ENCODE results near the gene NUTM1.

The NUTM1 gene

GRCh38 chr15:34342737-34343575 lies at the start of gene NUTM1, which contains the start of gene NOP10:
Gene NUTM1, plus strand, starts transcription at chr15:34343315. Its CDS starts 382 bp downstream, at chr15:34343697.
Gene NOP10, minus strand, starts transcription at chr15:34343136. Its CDS starts 63 bp downstream, at chr15:34343073.
- peak; percentile 93 for TF ChIP-seq CTCF (IDR thresholded peaks at IDR 0.05; ENCODE audit: insufficient read depth, low read depth, low read length, missing control alignments)

GRCh38 chr15:34297059-34297458 lies 46.1 kb upstream of the NUTM1 start:
- DNase-seq (ENCODE audit: low read depth) = no peak
- TF ChIP-seq CTCF (IDR thresholded peaks at IDR 0.05; ENCODE audit: insufficient read depth, low read depth, low read length, missing control alignments) = no peak
- H3K4me3 ChIP-seq (ENCODE audit: low read depth, low read length) = no peak overlapping the region

More at GRCh38 chr15:34342737-34343575, at the start of gene NUTM1, which contains the start of gene NOP10:
- peak within 1 kb of the TSS; percentile 91 for H3K4me3 ChIP-seq (ENCODE audit: low read depth, low read length)
- peak; percentile 96 for DNase-seq (ENCODE audit: low read depth)

- no peak overlapping the region for H3K4me3 ChIP-seq (ENCODE audit: low read depth, low read length)
- no peak for TF ChIP-seq CTCF (IDR thresholded peaks at IDR 0.05; ENCODE audit: insufficient read depth, low read depth, low read length, missing control alignments)
- DNase-seq (ENCODE audit: low read depth) = no peak
Observed at GRCh38 chr15:34301058-34301457, 42.1 kb upstream of the NUTM1 start.

- DNase-seq (ENCODE audit: low read depth) = no peak
- TF ChIP-seq CTCF (IDR thresholded peaks at IDR 0.05; ENCODE audit: insufficient read depth, low read depth, low read length, missing control alignments) = no peak
- no peak overlapping the region for H3K4me3 ChIP-seq (ENCODE audit: low read depth, low read length)
Observed at GRCh38 chr15:34304613-34305012, 38.5 kb upstream of the NUTM1 start.

GRCh38 chr15:34311563-34311962 lies 31.6 kb upstream of the NUTM1 start:
- no peak overlapping the region for H3K4me3 ChIP-seq (ENCODE audit: low read depth, low read length)
- TF ChIP-seq CTCF (IDR thresholded peaks at IDR 0.05; ENCODE audit: insufficient read depth, low read depth, low read length, missing control alignments) = no peak

GRCh38 chr15:34314491-34315490 lies 28.3 kb upstream of the NUTM1 start:
- no peak for DNase-seq (ENCODE audit: low read depth)
- TF ChIP-seq CTCF (IDR thresholded peaks at IDR 0.05; ENCODE audit: insufficient read depth, low read depth, low read length, missing control alignments) = no peak
- H3K4me3 ChIP-seq (ENCODE audit: low read depth, low read length) = no peak overlapping the region

More at GRCh38 chr15:34311563-34311962, 31.6 kb upstream of the NUTM1 start:
- no peak for DNase-seq (ENCODE audit: low read depth)

All from GM12865 (cell line).